Neural progenitor cell (in vitro differentiated cells): ENCODE results near the gene TUFT1. TPM values are rescaled to one million over a fixed set of nuclear protein-coding genes. Genes with fewer than 3 reads are reported as not detected.

Source experiments
- DNase-seq: peaks from one replicate; pipeline ENCODE4 v3.0.0-alpha.2; 2016; ENCODE audit warnings: low spot score
- H2AFZ ChIP-seq: fragments of 200-600 bp; sonication (generic); replicated peaks from 2 replicates; pipeline ENCODE4 v1.6.1; 2016; ENCODE audit warnings: antibody characterized with exemption
- H3F3A ChIP-seq: fragments of 200-600 bp; sonication (generic); 2 replicates; pipeline ENCODE4 v1.6.1; 2016; ENCODE audit warnings: antibody characterized with exemption, low read depth
- H3K27ac ChIP-seq: fragments of 200-600 bp; sonication (generic); 2 replicates; pipeline ENCODE4 v1.5.1; 2016; ENCODE audit warnings: mild to moderate bottlenecking
- H3K27me3 ChIP-seq: fragments of 200-600 bp; sonication (generic); 2 replicates; pipeline ENCODE4 v1.6.1; 2016; ENCODE audit warnings: mild to moderate bottlenecking, moderate library complexity
- H3K36me3 ChIP-seq: fragments of 200-600 bp; sonication (generic); 2 replicates; pipeline ENCODE4 v1.5.1; 2016
- H3K4me1 ChIP-seq: fragments of 200-600 bp; sonication (generic); 2 replicates; pipeline ENCODE4 v1.6.1; 2016; ENCODE audit warnings: mixed run types
- H3K4me2 ChIP-seq: fragments of 200-600 bp; sonication (generic); 2 replicates; pipeline ENCODE4 v1.6.1; 2016
- H3K4me3 ChIP-seq: fragments of 200-600 bp; sonication (generic); 2 replicates; pipeline ENCODE4 v1.5.1; 2016
- H3K79me2 ChIP-seq: fragments of 200-600 bp; sonication (generic); 2 replicates; pipeline ENCODE4 v1.6.1; 2016; ENCODE audit warnings: low read depth
- H3K9ac ChIP-seq: fragments of 200-600 bp; sonication (generic); 2 replicates; pipeline ENCODE4 v1.6.1; 2016
- H3K9me3 ChIP-seq: fragments of 200-600 bp; sonication (generic); 2 replicates; pipeline ENCODE4 v1.5.1; 2016; ENCODE audit warnings: low read depth
- H4K20me1 ChIP-seq: fragments of 200-600 bp; sonication (generic); 2 replicates; pipeline ENCODE4 v1.6.1; 2016; ENCODE audit warnings: low read depth
- H3K27ac Mint-ChIP-seq: 3 replicates; pipeline ENCODE4 v1.8.0; 2021; ENCODE audit warnings: mixed read lengths
- H3K27me3 Mint-ChIP-seq: 2 replicates; pipeline ENCODE4 v1.8.0; 2022; ENCODE audit warnings: low read depth, mild to moderate bottlenecking, inconsistent platforms, moderate library complexity, mixed read lengths; ENCODE audit not compliant: insufficient read depth
- H3K36me3 Mint-ChIP-seq: 3 replicates; pipeline ENCODE4 v1.8.0; 2021; ENCODE audit warnings: mixed read lengths
- H3K4me1 Mint-ChIP-seq: 3 replicates; pipeline ENCODE4 v1.8.0; 2021; ENCODE audit warnings: mixed read lengths
- H3K4me3 Mint-ChIP-seq: 3 replicates; pipeline ENCODE4 v1.8.0; 2021; ENCODE audit warnings: mild to moderate bottlenecking, moderate library complexity, mixed read lengths
- H3K9me3 Mint-ChIP-seq: 3 replicates; pipeline ENCODE4 v1.8.0; 2020; ENCODE audit warnings: mixed read lengths
- CTCF ChIP-seq: fragments of 200-600 bp; sonication (generic); IDR thresholded peaks from 2 replicates; pipeline ENCODE4 v1.5.1; 2017; ENCODE audit warnings: antibody characterized with exemption, mild to moderate bottlenecking
- EZH2 ChIP-seq: fragments of 200-600 bp; sonication (generic); IDR thresholded peaks from 2 replicates; pipeline ENCODE4 v1.6.1; 2017; ENCODE audit warnings: antibody characterized with exemption, mild to moderate bottlenecking, moderate library complexity
- EZH2phosphoT487 ChIP-seq: fragments of 200-600 bp; sonication (generic); IDR thresholded peaks from 2 replicates; pipeline ENCODE4 v1.6.1; 2017; ENCODE audit warnings: antibody characterized with exemption
- total RNA-seq: library from RNA; depleted of rRNA; stranded (reverse); fragments of >200 nt; gene quantifications from 2 replicates; pipeline ENCODE4 v1.2.3, GENCODE V29; 2015; ENCODE audit warnings: low replicate concordance

TUFT1 gene
- total RNA-seq, 1 donor from 2014 or later, result 9.3 TPM

DNA sequence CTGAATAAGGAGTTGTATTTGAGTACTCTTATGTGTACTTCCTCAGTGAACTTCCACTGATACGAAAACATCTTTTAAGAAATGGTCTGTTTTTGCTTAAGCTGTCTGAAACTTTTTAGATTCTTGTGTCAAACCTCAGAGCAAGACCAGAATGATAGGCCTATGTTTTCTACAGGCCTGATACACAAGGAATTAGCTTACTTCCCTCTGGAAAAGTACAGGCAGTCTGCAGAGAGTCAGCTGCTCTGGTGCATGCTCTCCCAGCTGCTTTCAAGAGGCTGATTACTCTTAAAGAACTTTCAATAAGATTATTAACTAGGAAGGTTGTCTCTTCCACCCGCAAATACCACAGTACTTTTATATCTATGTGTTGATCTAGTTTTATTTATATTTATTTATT is 81.2 kb downstream of the TUFT1 start:
- H3K9me3 ChIP-seq, result no peaks in the 10 kb centered on the region
- peaks cover 39% of the 10 kb centered on the region for H4K20me1 ChIP-seq
- no peaks in the 10 kb centered on the region for H3K27me3 ChIP-seq
- no peak overlapping the region for H2AFZ ChIP-seq
- Mint-ChIP-seq H3K4me3 (no peak overlapping the region), H3K27me3 (no peaks in the 10 kb centered on the region), H3K27ac (no peak overlapping the region), H3K4me1 (peaks cover 8% of the 10 kb centered on the region), H3K9me3 (peaks cover 2% of the 10 kb centered on the region), H3K36me3 (peaks cover 11% of the 10 kb centered on the region)
- no peaks in the 10 kb centered on the region for H3K36me3 ChIP-seq
- no peak overlapping the region for H3K27ac ChIP-seq
- no peak overlapping the region for H3K4me3 ChIP-seq
- H3K9ac ChIP-seq, result no peak overlapping the region
- H3K79me2 ChIP-seq, result peaks cover 100% of the 10 kb centered on the region
- DNase-seq, result no peak
- H3K4me2 ChIP-seq, result no peak overlapping the region
- H3F3A ChIP-seq, result peaks cover 3% of the 10 kb centered on the region
- no peak for TF ChIP-seq EZH2phosphoT487
- TF ChIP-seq EZH2, result no peak
- no peak for TF ChIP-seq CTCF
- H3K4me1 ChIP-seq, result peaks cover 8% of the 10 kb centered on the region

DNA sequence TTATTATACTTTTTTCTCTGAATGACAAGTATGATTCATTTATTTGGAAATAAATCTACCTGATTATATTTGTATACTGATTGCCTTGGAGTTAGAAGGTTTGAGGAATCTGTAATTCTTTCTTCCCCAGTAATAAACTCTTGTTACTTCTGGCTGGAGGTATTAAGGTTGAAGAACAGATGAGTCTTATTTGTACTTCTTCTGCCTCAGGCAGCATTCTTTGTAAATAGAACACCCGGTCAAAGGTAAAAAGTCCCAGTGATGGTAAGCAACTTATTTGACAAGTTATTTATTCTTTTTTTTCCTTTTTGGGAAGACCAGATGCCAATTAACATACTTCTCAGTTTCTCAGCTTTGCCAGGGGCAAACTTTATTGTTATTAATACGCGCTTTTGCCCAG is 84.7 kb downstream of the TUFT1 start:
- no peak for DNase-seq
- H3F3A ChIP-seq, result peaks cover 3% of the 10 kb centered on the region
- H3K36me3 ChIP-seq, result no peaks in the 10 kb centered on the region
- TF ChIP-seq EZH2phosphoT487, result no peak
- TF ChIP-seq EZH2, result no peak
- TF ChIP-seq CTCF, result no peak
- H3K9me3 Mint-ChIP-seq, result peaks cover 2% of the 10 kb centered on the region
- H3K27ac Mint-ChIP-seq, result no peak overlapping the region
- peaks cover 95% of the 10 kb centered on the region for H3K79me2 ChIP-seq
- peaks cover 18% of the 10 kb centered on the region for H3K36me3 Mint-ChIP-seq
- no peak overlapping the region for H3K27ac ChIP-seq
- peaks cover 3% of the 10 kb centered on the region for H3K4me1 Mint-ChIP-seq
- peaks cover 1% of the 10 kb centered on the region for H3K4me1 ChIP-seq
- H4K20me1 ChIP-seq, result peaks cover 14% of the 10 kb centered on the region
- H3K9me3 ChIP-seq, result no peaks in the 10 kb centered on the region
- no peak overlapping the region for H3K4me3 Mint-ChIP-seq
- no peak overlapping the region for H2AFZ ChIP-seq
- H3K27me3 ChIP-seq, result no peaks in the 10 kb centered on the region
- H3K4me2 ChIP-seq, result no peak overlapping the region
- H3K27me3 Mint-ChIP-seq, result no peaks in the 10 kb centered on the region
- no peak overlapping the region for H3K4me3 ChIP-seq
- no peak overlapping the region for H3K9ac ChIP-seq

- peaks cover 20% of the 10 kb centered on the region for H3K36me3 Mint-ChIP-seq
These were observed 86.7 kb downstream of the TUFT1 start for GRCh38 chr1:151626740-151627334.

More at GRCh38 chr1:151626740-151627334, 86.7 kb downstream of the TUFT1 start:
- TF ChIP-seq CTCF, result no peak
- no peak for TF ChIP-seq EZH2phosphoT487
- TF ChIP-seq EZH2, result no peak
- H3K27ac ChIP-seq, result no peak overlapping the region
- peaks cover 93% of the 10 kb centered on the region for H3K79me2 ChIP-seq
- H3K4me1 Mint-ChIP-seq, result peaks cover under 1% of the 10 kb centered on the region
- H3K27me3 ChIP-seq, result no peaks in the 10 kb centered on the region
- H3K4me1 ChIP-seq, result no peaks in the 10 kb centered on the region
- H3K4me3 ChIP-seq, result no peak overlapping the region
- no peak overlapping the region for H3K4me2 ChIP-seq
- no peaks in the 10 kb centered on the region for H3F3A ChIP-seq
- H3K9me3 Mint-ChIP-seq, result peaks cover 2% of the 10 kb centered on the region
- no peaks in the 10 kb centered on the region for H4K20me1 ChIP-seq
- no peaks in the 10 kb centered on the region for H3K27me3 Mint-ChIP-seq
- H2AFZ ChIP-seq, result no peak overlapping the region
- no peak for DNase-seq
- H3K27ac Mint-ChIP-seq, result no peak overlapping the region
- no peaks in the 10 kb centered on the region for H3K9me3 ChIP-seq
- no peak overlapping the region for H3K9ac ChIP-seq
- H3K36me3 ChIP-seq, result no peaks in the 10 kb centered on the region
- no peak overlapping the region for H3K4me3 Mint-ChIP-seq
